Frontal cortex (tissue), 4 donors: Measurements from ENCODE around the gene BICD1. TPM values are rescaled to one million over a fixed set of nuclear protein-coding genes. Genes with fewer than 3 reads are reported as not detected.
A peak's percentile ranks its signal among the peaks of the same experiment; 100 is the strongest.
"Not testable (repeated sequence)": the region's sequence is repeated elsewhere in the genome, so short reads cannot be mapped to it uniquely, and the experiment has no call there.

Experiments
- DNase-seq, 2 donors: peaks; one replicate each; pipeline ENCODE4 v3.0.0; 2012; ENCODE audit warnings: low spot score in 2 of 2
- FAIRE-seq: peaks from 2 replicates; lab custom pipeline; 2012; peaks lifted over from hg19 to GRCh38; lab: Jason Lieb, UNC
- total RNA-seq: library from RNA; depleted of rRNA; stranded (reverse); fragments of >200 nt; gene quantifications from one replicate; pipeline ENCODE4 v1.2.3, GENCODE V29; 2014
- donor health status: control.
- donor health status: control.
- donor health status: control.

Gene BICD1
- total RNA-seq: 36.3 TPM

DNA sequence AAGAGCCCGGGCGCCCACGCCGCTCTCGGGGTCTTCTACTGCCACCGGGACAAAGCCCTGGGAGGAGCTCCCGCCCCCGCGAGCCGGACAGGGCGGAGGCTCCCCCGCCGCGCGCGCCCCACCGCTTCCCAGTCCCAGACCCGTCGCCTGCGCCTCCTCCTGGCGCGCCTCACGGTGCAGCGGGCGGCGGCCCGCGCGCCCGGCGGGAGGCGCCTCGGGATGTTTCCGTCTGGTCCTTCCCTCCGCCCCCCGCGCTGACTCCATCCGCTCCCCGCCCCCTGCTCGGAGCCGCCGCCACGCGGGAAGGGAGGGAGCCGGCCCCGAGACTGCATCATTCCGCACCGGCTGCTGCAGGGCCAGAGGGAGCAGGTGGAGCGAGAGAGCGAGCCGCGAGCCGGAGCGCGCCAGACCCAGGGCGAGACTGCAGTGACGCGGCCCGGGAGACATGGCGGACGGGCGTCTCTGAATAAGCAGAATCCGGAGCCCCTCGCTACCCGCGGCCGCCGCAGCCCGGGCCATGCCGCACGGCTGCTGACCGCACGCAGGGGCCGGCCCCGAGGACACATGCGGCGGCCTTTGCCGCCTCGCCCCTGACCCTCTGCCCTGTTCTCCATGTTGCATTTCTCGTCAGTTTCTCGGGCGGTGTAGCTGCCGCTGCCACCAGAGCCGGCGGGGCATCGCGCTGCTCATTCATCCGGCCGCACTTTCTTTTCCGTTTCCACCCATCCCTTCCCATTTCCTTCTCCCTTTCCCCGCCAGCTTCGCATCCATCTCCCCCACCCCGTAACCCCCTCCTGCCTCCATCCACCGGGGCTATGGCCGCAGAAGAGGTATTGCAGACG is at the start of gene BICD1:
BICD1 (plus strand) TSS at position 331 of the 842 bp plus-strand sequence; CDS start at position 816, 485 bp downstream.
- peak; percentile 85 to 89 for DNase-seq
- no peak for FAIRE-seq

DNA sequence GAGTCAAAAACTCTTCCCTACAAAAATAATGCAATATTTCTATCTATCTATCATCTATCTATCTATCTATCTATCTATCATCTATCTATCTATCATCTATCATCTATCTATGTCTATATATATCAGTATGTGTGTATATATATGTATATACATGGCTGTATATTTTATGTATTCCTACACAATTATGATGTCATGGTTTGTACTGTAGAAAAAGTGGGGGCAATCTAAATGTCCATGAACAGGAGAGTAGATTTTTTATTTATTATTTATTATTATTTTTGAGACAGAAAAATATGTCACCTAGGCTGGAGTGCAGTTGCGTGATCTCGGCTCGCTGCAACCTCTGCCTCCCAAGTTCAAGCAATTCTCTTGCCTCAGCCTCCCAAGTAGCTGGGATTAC is 45.6 kb upstream of the BICD1 start:
- FAIRE-seq: no peak
- DNase-seq: no peak

- FAIRE-seq (no peak), DNase-seq (no peak)
These were observed 43.8 kb upstream of the BICD1 start for GRCh38 chr12:32062881-32063280.

DNA sequence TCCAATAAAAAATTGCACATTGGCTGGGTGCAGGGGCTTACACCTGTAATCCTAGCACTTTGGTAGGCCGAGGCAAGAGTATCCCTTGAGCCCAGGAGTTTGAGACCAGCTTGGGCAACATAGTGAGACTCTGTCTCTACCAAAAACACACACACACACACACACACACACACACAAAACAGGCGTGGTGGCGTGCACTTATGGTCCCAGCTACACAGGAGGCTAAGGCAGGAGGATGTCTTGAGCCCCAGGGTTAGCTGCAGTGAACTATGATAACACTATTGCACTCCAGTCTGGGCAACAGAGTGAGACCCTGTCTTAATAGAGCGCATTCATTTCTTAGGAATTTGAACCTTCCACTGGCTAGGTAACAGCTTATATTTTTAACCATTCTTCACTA is 42.9 kb upstream of the BICD1 start:
- DNase-seq (no peak), FAIRE-seq (no peak)

DNA sequence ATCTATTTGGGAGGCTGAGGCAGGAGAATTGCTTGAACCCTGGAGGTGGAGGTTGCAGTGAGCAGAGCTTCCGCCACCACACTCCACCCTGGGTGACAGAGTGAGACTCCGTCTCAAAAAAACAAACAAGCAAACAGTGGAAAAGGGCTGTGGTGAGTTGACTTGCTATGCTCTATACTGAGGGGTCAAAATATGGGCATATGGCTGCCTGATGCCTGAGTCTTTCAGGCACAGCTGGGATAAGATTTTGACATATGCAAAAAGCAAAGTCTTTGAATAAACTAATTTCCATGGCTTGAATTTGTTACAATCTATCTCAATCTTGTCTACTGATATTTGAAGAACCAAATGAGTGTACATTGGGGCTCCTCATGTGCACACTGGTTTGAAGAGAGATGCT is 40.4 kb upstream of the BICD1 start:
- FAIRE-seq (no peak), DNase-seq (no peak)

- FAIRE-seq: no peak
- DNase-seq: no peak
These were observed 37.6 kb upstream of the BICD1 start for GRCh38 chr12:32069071-32069470.

DNA sequence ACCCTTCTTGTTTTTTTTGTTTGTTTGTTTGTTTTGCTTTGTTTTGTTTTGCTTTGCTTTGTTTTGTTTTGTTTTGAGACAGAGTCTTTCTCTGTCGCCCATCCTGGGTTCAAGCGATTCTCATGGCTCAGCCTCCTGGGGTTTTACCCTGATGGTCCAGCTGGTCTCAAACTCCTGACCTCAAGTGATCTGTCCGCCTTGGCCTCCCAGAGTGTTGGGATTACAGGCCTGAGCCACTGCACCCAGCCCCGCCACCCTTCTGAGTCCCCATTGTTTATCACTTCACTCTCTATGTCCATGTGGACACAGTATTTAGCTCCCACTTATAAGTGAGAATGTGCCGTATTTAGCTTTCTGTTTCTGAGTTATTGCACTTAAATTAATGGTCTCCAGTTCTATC is 36.9 kb upstream of the BICD1 start:
- FAIRE-seq: no peak
- no peak for DNase-seq

DNA sequence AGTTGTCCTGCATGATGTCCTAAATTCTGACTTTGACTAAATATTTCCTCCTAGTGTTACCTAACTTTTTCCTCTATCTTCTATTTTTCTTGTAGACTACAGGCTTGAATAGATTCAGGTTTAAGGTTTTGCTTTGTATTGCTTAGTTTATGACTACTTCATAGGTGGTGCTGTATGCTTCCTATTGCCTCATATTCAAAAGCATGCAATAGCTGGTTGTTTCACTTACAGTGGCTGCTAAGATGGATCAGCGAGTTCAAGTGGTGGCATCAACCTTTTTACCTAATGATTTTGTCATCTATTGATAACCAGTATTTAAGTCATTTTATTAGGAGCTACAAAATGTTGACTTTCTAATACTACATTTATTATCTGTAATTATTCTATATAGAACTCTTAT is 36.3 kb upstream of the BICD1 start:
- FAIRE-seq (no peak), DNase-seq (no peak)

DNA sequence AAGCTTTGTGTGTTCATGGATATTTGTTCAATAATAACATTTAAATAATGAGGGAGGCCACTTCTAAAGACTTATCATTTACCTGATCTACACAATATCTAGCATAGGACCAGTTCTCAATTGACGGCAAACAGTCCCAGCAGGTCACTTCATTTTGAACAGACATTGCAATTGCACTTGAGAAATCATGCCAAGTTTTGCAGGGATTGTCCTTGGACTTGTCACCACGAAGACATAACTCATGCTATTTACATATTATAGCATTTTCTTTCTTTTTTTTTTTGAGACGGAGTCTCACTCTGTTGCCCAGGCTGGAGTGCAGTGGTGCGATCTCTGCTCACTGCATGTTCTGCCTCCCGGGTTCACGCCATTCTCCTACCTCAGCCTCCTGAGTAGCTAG is 34.5 kb upstream of the BICD1 start:
- no peak for DNase-seq
- no peak for FAIRE-seq

DNA sequence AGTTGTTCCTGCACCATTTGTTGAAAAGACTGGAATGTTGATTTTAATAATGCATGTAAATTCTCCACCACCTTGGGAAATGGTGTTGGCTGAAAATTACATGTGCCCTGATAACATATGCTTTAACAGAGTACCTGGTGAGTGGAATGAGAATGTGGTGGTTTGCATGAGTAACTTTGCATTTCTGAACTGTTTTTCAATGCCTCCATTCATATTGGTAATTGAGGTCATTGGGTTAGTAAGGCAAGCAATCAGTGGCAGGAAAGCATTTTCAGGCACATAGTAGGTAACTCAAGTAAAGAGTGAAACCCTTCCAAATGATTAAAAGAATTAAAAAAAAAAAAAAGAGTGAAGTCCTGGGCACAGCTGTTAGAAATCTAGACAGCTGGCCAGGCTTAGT is 32.2 kb upstream of the BICD1 start:
- FAIRE-seq (no peak), DNase-seq (no peak)

GRCh38 chr12:32076941-32077340 is 29.7 kb upstream of the BICD1 start:
- DNase-seq: no peak
- FAIRE-seq: no peak

DNA sequence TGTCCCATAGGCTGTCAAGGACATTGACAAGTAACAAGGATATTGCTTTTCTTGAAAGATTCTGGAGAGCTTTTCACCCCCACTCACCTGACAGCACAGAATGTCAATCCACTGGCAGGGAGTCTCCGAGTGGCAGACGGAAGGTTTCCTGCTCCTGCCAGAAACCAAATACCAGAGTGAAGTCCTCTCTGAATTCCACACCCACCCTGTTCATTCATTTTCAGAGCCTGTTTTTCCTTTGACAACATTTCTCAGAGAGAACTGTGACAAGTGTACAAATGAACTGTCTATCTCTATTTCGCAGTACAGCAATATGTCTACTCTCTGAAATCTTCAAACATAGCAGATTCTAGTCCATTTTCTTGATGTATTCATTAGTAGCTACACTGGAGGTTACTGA is 26.2 kb upstream of the BICD1 start:
- no peak for FAIRE-seq
- no peak for DNase-seq

GRCh38 chr12:32083489-32083888 is 23.2 kb upstream of the BICD1 start:
- DNase-seq (no peak), FAIRE-seq (no peak)

- DNase-seq (no peak), FAIRE-seq (no peak)
These were observed 22.5 kb upstream of the BICD1 start for GRCh38 chr12:32084017-32084688.

DNA sequence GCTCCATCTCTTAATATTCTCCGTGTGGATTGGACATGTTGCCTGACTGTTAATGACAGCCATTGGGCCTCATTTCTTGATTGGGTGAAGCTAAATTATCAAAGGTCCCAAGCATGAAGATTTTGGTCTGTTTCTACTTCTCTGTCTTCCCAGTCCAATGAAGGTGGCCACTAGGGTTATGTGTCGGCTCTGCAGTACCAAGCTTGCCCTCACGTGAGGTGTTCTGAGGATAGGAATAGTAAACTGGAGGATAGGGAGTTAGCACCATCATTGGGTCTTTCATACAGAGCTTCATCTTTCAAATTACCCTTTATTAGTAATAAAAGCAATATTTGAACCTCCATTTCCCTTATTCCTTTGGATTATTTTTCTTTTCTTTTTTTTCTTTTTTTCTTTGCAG is 21.9 kb upstream of the BICD1 start:
- FAIRE-seq (no peak), DNase-seq (no peak)

DNA sequence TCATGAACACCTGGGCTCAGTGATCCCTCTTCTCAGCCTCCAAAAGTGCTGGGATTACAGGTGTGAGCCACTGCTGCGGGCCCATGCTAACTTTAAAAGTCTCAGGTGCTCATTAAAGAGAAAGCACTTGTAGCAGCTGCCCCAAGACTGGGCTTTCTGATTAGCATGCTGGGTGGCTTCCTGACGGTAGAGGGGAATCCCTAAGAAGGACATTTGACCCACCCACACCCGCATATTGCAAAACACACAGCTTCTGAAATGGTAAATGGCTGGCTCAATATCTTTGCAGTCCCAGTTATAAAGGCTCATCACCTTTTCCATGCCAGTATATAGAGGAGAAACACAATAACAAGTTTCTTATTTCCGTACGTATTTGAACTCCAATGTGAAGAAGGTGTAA is 19.3 kb upstream of the BICD1 start:
- FAIRE-seq (no peak), DNase-seq (no peak)

DNA sequence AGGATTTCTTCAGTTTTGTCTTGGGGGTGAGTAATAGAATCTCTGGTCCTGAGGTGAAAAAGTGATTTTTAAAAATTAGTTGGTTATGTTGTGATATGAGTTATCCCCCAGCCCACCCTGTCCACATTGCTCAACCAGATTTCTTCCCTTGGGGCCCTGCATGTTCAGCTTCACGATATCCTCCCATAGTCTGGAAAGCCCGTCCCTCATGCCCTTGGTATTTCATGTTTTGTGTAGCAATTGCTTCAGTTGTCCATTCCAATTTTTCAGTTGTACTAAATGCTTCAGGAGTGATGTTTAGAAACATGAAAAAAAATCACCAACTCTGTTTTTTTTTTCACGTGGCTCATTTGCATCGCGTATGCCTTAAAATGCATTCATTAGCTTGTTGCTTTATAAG is 17.5 kb upstream of the BICD1 start:
- DNase-seq (no peak), FAIRE-seq (no peak)

DNA sequence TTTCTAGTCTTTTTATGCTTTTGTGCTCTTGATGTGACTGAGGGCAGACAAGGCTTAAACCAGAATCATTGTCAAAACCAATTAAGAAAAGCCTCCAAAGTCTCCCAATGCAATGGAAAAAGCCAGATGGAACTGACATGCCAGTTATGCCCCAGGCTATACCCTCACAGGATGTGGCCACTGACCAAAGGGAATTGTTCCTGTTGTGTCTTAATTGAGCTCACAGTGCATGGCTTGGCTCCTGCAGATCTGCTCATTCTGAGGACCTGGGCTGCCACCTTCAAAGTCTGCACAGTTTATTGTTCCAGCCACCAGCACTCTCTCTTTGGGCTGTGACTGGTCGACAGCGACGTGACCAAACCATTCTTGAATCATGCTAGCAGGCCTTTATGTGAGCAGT is 17.1 kb upstream of the BICD1 start:
- no peak for DNase-seq
- FAIRE-seq: no peak

DNA sequence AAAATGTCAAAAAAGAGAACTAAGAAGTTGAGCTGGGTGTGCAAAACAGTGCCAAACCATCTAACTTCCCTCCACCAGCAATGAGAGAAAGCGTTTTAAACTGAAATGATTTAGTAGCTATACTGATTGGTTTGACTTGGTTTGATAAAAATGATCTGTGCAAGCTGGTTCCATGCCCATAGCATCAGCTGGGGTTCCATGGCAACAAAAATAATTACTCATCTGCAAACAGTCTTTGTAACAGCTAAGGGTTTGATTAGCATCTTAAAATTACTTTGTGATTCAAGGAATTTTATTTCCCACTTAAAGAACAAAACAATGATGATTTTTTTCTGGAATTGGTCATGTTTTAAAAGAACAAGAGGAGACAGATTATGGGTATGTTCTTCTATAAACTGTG is 15.0 kb upstream of the BICD1 start:
- DNase-seq (no peak), FAIRE-seq (no peak)

DNA sequence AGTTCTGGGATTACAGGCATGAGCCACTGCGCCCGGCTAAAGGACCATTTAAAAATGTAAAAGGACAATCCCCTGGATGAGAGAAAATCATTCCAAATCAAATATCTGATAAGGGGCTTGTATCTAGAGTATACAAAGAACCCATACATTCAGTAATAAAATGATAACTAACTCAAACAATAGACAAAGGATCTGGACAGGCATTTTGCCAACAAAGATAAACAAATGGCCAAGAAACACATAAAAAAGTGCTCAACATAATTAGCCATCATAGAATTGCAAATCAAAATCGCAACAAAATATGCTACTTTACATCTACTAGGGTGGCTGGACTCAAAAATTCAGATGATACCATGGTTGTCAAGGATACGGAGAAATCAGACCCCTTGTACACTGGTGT is 8.5 kb upstream of the BICD1 start:
- FAIRE-seq (no peak), DNase-seq (no peak)

DNA sequence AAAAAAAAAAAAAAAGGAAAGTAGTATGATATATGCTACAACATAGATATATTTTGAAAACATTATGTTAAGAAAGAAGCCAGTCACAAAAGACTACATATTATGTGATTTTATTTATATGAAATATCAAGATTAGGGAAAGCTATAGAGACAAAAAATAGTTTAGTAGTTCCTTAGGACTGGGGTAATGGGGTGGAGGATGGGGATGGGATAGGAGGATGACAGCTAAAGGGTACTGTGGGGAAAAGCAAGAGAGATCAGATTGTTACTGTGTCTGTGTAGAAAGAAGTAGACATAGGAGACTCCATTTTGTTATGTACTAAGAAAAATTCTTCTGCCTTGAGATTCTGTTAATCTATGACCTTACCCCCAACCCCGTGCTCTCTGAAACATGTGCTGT is 7.4 kb upstream of the BICD1 start:
- not testable (repeated sequence) for FAIRE-seq, DNase-seq

- FAIRE-seq (no peak), DNase-seq (no peak)
These were observed 6.3 kb upstream of the BICD1 start for GRCh38 chr12:32100361-32100760.
